T-helper 2 cell treated with Interferon-gamma antibody and Interleukin-4, amounts not matched to agents 5 μg/mL and 100 μg/mL, for 36 hours (primary cell): ENCODE measurements around the gene FBXW12.

ENCODE experiments used
- DNase-seq: peaks from one replicate; pipeline ENCODE4 v3.0.0; 2021; ENCODE audit warnings: low spot score
- H3K27ac Mint-ChIP-seq: one replicate; pipeline ENCODE4 v1.8.0; 2021; ENCODE audit warnings: mild to moderate bottlenecking, mixed read lengths
- H3K27me3 Mint-ChIP-seq: one replicate; pipeline ENCODE4 v1.8.0; 2021; ENCODE audit warnings: low read depth, mixed read lengths
- H3K36me3 Mint-ChIP-seq: one replicate; pipeline ENCODE4 v1.8.0; 2021; ENCODE audit warnings: low read depth, mixed read lengths
- H3K4me1 Mint-ChIP-seq: one replicate; pipeline ENCODE4 v1.8.0; 2021; ENCODE audit warnings: low read depth, mixed read lengths
- H3K4me3 Mint-ChIP-seq: one replicate; pipeline ENCODE4 v1.8.0; 2022; ENCODE audit warnings: mild to moderate bottlenecking, moderate library complexity, mixed read lengths
- H3K9me3 Mint-ChIP-seq: one replicate; pipeline ENCODE4 v1.8.0; 2021; ENCODE audit warnings: mixed read lengths

The FBXW12 gene

GRCh38 chr3:48407542-48408099 is 35.6 kb downstream of the FBXW12 start:
- Mint-ChIP-seq H3K27me3 (no peaks in the 10 kb centered on the region), H3K36me3 (no peaks in the 10 kb centered on the region), H3K4me1 (no peaks in the 10 kb centered on the region), H3K27ac (no peak overlapping the region), H3K4me3 (no peak overlapping the region), H3K9me3 (no peaks in the 10 kb centered on the region)
- DNase-seq, result no peak

GRCh38 chr3:48408823-48409281 is 36.8 kb downstream of the FBXW12 start:
- Mint-ChIP-seq H3K27me3 (no peaks in the 10 kb centered on the region), H3K4me1 (no peaks in the 10 kb centered on the region), H3K27ac (no peak overlapping the region), H3K9me3 (no peaks in the 10 kb centered on the region), H3K36me3 (no peaks in the 10 kb centered on the region), H3K4me3 (no peak overlapping the region)
- no peak for DNase-seq

- H3K36me3 Mint-ChIP-seq, result no peaks in the 10 kb centered on the region
- no peak overlapping the region for H3K27ac Mint-ChIP-seq
- no peak for DNase-seq
These were observed 37.5 kb downstream of the FBXW12 start for GRCh38 chr3:48409291-48410201.

GRCh38 chr3:48410205-48411040 is 38.4 kb downstream of the FBXW12 start:
- no peak overlapping the region for H3K27ac Mint-ChIP-seq
- no peaks in the 10 kb centered on the region for H3K4me1 Mint-ChIP-seq
- DNase-seq, result no peak

More at GRCh38 chr3:48409291-48410201, 37.5 kb downstream of the FBXW12 start:
- no peaks in the 10 kb centered on the region for H3K9me3 Mint-ChIP-seq
- no peaks in the 10 kb centered on the region for H3K27me3 Mint-ChIP-seq
- H3K4me1 Mint-ChIP-seq, result no peaks in the 10 kb centered on the region
- no peak overlapping the region for H3K4me3 Mint-ChIP-seq

GRCh38 chr3:48411041-48411588 is 39.1 kb downstream of the FBXW12 start:
- H3K27ac Mint-ChIP-seq, result no peak overlapping the region
- no peaks in the 10 kb centered on the region for H3K9me3 Mint-ChIP-seq
- no peaks in the 10 kb centered on the region for H3K4me1 Mint-ChIP-seq
- no peak overlapping the region for H3K4me3 Mint-ChIP-seq
- no peak for DNase-seq
- no peaks in the 10 kb centered on the region for H3K27me3 Mint-ChIP-seq
- H3K36me3 Mint-ChIP-seq, result no peaks in the 10 kb centered on the region

More at GRCh38 chr3:48410205-48411040, 38.4 kb downstream of the FBXW12 start:
- Mint-ChIP-seq H3K36me3 (no peaks in the 10 kb centered on the region), H3K9me3 (no peaks in the 10 kb centered on the region), H3K4me3 (no peak overlapping the region), H3K27me3 (no peaks in the 10 kb centered on the region)

- Mint-ChIP-seq H3K4me3 (no peak overlapping the region), H3K4me1 (no peaks in the 10 kb centered on the region), H3K9me3 (no peaks in the 10 kb centered on the region), H3K36me3 (no peaks in the 10 kb centered on the region), H3K27ac (no peak overlapping the region), H3K27me3 (no peaks in the 10 kb centered on the region)
- DNase-seq, result no peak
These were observed 39.8 kb downstream of the FBXW12 start for GRCh38 chr3:48411606-48412374.

- Mint-ChIP-seq H3K27me3 (no peaks in the 10 kb centered on the region), H3K36me3 (no peaks in the 10 kb centered on the region), H3K4me1 (no peaks in the 10 kb centered on the region), H3K27ac (no peak overlapping the region), H3K9me3 (no peaks in the 10 kb centered on the region), H3K4me3 (no peak overlapping the region)
- DNase-seq, result no peak
These were observed 40.5 kb downstream of the FBXW12 start for GRCh38 chr3:48412375-48413001.

GRCh38 chr3:48413086-48413485 is 41.1 kb downstream of the FBXW12 start:
- Mint-ChIP-seq H3K27me3 (no peaks in the 10 kb centered on the region), H3K4me1 (no peaks in the 10 kb centered on the region), H3K27ac (no peak overlapping the region), H3K36me3 (no peaks in the 10 kb centered on the region), H3K4me3 (no peak overlapping the region), H3K9me3 (no peaks in the 10 kb centered on the region)
- DNase-seq, result no peak

GRCh38 chr3:48413611-48414010 is 41.6 kb downstream of the FBXW12 start:
- no peaks in the 10 kb centered on the region for H3K4me1 Mint-ChIP-seq
- DNase-seq, result no peak
- no peak overlapping the region for H3K27ac Mint-ChIP-seq
- H3K27me3 Mint-ChIP-seq, result no peaks in the 10 kb centered on the region
- no peaks in the 10 kb centered on the region for H3K9me3 Mint-ChIP-seq
- H3K36me3 Mint-ChIP-seq, result no peaks in the 10 kb centered on the region
- no peak overlapping the region for H3K4me3 Mint-ChIP-seq

GRCh38 chr3:48414376-48415250 is 42.6 kb downstream of the FBXW12 start:
- Mint-ChIP-seq H3K27me3 (no peaks in the 10 kb centered on the region), H3K27ac (no peak overlapping the region), H3K36me3 (no peaks in the 10 kb centered on the region), H3K4me3 (no peak overlapping the region), H3K4me1 (no peaks in the 10 kb centered on the region), H3K9me3 (no peaks in the 10 kb centered on the region)
- DNase-seq, result no peak

- Mint-ChIP-seq H3K4me1 (no peaks in the 10 kb centered on the region), H3K4me3 (no peak overlapping the region), H3K27me3 (no peaks in the 10 kb centered on the region), H3K9me3 (no peaks in the 10 kb centered on the region), H3K27ac (no peak overlapping the region), H3K36me3 (no peaks in the 10 kb centered on the region)
- no peak for DNase-seq
These were observed 43.4 kb downstream of the FBXW12 start for GRCh38 chr3:48415251-48415953.

GRCh38 chr3:48416091-48416505 is 44.1 kb downstream of the FBXW12 start:
- H3K4me1 Mint-ChIP-seq, result no peaks in the 10 kb centered on the region
- H3K36me3 Mint-ChIP-seq, result no peaks in the 10 kb centered on the region
- no peak for DNase-seq
- H3K4me3 Mint-ChIP-seq, result no peak overlapping the region
- no peaks in the 10 kb centered on the region for H3K9me3 Mint-ChIP-seq
- H3K27ac Mint-ChIP-seq, result no peak overlapping the region
- H3K27me3 Mint-ChIP-seq, result no peaks in the 10 kb centered on the region
